Measurements from ENCODE around the gene C1orf159.
"Not testable (repeated sequence)": the region's sequence is repeated elsewhere in the genome, so short reads cannot be mapped to it uniquely, and the experiment has no call there.

The C1orf159 gene

GRCh38 chr1:1080122-1080757 is 35.6 kb downstream of the C1orf159 start:
- H3K4me3 ChIP-seq (ENCODE audit: low read depth, low read length) = no peak overlapping the region
- no peak for TF ChIP-seq CTCF (IDR thresholded peaks at IDR 0.05; ENCODE audit: borderline replicate concordance, insufficient read depth, low read depth, low read length)

- peak overlapping the region; percentile 8 for H3K4me3 ChIP-seq (ENCODE audit: low read depth, low read length)
- no peak for TF ChIP-seq CTCF (IDR thresholded peaks at IDR 0.05; ENCODE audit: borderline replicate concordance, insufficient read depth, low read depth, low read length)
These were observed 36.3 kb downstream of the C1orf159 start for GRCh38 chr1:1079408-1080121.

DNA sequence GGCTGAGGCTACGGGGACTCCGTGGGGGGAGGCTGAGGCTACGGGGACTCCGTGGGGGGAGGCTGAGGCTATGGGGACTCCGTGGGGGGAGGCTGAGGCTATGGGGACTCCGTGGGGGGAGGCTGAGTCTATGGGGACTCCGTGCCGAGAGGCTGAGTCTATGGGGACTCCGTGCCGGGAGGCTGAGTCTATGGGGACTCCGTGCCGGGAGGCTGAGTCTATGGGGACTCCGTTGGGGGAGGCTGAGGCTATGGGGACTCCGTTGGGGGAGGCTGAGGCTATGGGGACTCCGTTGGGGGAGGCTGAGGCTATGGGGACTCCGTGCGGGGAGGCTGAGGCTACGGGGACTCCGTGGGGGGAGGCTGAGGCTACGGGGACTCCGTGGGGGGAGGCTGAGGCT is 38.5 kb downstream of the C1orf159 start:
- H3K4me3 ChIP-seq (ENCODE audit: low read depth, low read length) = not testable (repeated sequence)

- no peak overlapping the region for H3K4me3 ChIP-seq (ENCODE audit: low read depth, low read length)
- no peak for TF ChIP-seq CTCF (IDR thresholded peaks at IDR 0.05; ENCODE audit: borderline replicate concordance, insufficient read depth, low read depth, low read length)
These were observed 40.5 kb downstream of the C1orf159 start for GRCh38 chr1:1075148-1075935.

DNA sequence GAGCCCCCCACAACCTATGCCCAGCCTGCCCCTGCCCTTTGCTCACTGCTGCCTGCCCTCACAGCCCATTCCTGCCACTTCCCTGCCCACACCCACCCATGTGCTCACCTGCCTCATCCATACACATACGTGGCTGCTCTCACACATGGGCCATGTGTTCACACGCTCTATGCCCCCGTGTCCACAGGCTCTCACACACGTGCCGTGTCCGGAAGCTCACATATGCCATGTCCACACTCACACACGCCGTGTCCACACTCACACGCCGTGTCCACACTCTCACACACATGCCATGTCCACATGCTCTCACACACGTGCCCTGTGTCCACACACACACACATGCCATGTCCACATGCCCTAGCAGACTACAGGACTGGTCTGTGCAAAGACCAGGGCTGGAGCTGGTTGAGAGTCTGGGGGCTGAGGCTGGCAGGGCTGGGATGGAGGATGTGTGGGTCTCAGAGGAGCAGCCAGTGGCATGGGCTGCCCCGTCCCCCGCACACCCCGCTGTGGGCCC is 41.2 kb downstream of the C1orf159 start:
- no peak overlapping the region for H3K4me3 ChIP-seq (ENCODE audit: low read depth, low read length)

DNA sequence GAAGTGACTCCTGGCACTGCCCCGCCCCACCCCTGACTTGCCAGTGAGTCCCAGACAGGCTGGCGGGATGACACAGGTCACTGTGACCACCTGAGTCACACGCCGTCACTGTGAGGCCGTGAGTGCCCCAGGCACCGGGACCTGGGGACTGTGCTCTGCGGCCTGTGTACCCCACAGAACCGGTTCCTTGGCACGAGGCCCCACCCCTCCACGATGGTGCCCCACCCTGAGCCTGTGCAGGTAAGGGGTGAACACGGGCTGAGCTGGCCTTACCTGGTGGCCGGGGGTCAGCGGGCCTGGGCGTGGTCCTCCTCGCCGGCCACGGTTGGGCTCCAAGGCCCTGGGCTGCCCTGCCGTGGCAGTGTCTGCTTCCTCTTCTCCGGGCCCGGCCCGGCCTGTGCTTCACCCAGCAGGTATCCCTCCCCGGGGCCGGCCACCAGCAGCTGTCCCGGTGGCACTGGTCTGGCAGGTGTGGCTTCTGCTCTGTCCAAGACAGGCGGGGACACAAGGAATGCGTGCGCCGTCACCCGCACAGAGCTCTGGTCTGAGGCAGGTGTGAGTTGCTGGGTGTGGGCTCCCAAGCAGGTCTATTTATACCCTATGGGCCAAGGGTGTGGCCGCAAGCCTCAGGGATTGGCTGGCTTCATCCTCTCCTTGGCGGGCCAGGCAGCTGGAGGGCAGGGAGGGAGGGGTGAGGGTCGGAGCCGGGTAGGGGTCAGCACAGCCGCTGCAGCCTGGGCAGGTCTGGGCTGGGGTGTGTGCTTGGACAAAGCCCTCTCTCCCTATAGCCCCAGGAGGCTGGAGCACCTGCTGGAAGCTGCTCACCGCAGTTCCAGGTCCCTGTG is 41.9 kb downstream of the C1orf159 start, which contains the start of gene RNF223:
TSS of gene RNF223 (minus strand) at position 564 of the 845 bp plus-strand sequence. CDS start 1,740 bp downstream, outside the sequence.
- TF ChIP-seq CTCF (IDR thresholded peaks at IDR 0.05; ENCODE audit: borderline replicate concordance, insufficient read depth, low read depth, low read length) = no peak
- no peak within 1 kb of the TSS for H3K4me3 ChIP-seq (ENCODE audit: low read depth, low read length)

More for the DNA sequence above, 41.2 kb downstream of the C1orf159 start:
- TF ChIP-seq CTCF (IDR thresholded peaks at IDR 0.05; ENCODE audit: borderline replicate concordance, insufficient read depth, low read depth, low read length) = no peak

All from GM12875 (cell line).